K562 (cell line): ENCODE measurements around the gene ZSCAN25. TPM values are rescaled to one million over a fixed set of nuclear protein-coding genes. Genes with fewer than 3 reads are reported as not detected.
"Not testable (repeated sequence)": the region's sequence is repeated elsewhere in the genome, so short reads cannot be mapped to it uniquely, and the experiment has no call there.

ENCODE experiments used
- ATAC-seq: fragments of 200-7000 bp; cut with Tn5 transposase; 3 replicates; pipeline ENCODE4 v1.9.1; 2020; ENCODE audit warnings: moderate library complexity
- BruUV-seq: library from RNA; stranded (reverse); fragments of 400-500 nt; replicated peaks from 2 replicates; lab custom pipeline; 2021; lab: Mats Ljungman, UMichigan
- CTCF ChIA-PET: fragments of 300-600 bp; formaldehyde crosslinking; extraction: SDS; loops from one replicate; lab custom pipeline; 2021; ENCODE audit warnings: low intra/inter-chr PET ratio; lab: Yijun Ruan, JAX
- POLR2A ChIA-PET: fragments of 300-600, 350-650 bp; sonication (Branson Sonifier 250); formaldehyde crosslinking; extraction: SDS; loops from one replicate; lab custom pipeline; 2021; ENCODE audit warnings: antibody characterized with exemption, inconsistent platforms; lab: Yijun Ruan, JAX
- DNase-seq, 4 experiments: peaks; one replicate each; pipeline versions ENCODE4 v3.0.0 to v3.0.0-alpha.2; 2011 to 2018; ENCODE audit warnings: low spot score in 3 of 4, mixed read lengths in 3 of 4; ENCODE audit errors: extremely low read depth in 1 of 4
- FAIRE-seq: peaks from 2 replicates; lab custom pipeline; 2011; peaks lifted over from hg19 to GRCh38; lab: Jason Lieb, UNC
- H2AFZ ChIP-seq: 2 replicates; pipeline ENCODE4 v1.6.0; 2011; ENCODE audit warnings: low read depth, low read length, control low read depth, inconsistent platforms
- H3K27ac ChIP-seq: fragments of 200-600 bp; 3 replicates; pipeline ENCODE4 v1.8.0; 2011; ENCODE audit warnings: low read depth, mild to moderate bottlenecking, control low read depth, inconsistent platforms, low read length, moderate library complexity, mixed read lengths; ENCODE audit errors: extremely low read depth
- H3K27me3 ChIP-seq, 2 experiments: fragments of 300-600 bp in 1 of 2; 2 replicates in 1 of 2; 3 replicates in 1 of 2; pipeline versions ENCODE4 v1.6.0 to v1.8.0; 2011; ENCODE audit warnings: inconsistent platforms in 2 of 2, low read length in 2 of 2, mild to moderate bottlenecking in 1 of 2, mixed read lengths in 1 of 2, moderate library complexity in 1 of 2; ENCODE audit not compliant: control insufficient read depth in 2 of 2, insufficient read depth in 2 of 2
- H3K36me3 ChIP-seq: fragments of 300-600 bp; 3 replicates; pipeline ENCODE4 v1.8.0; 2011; ENCODE audit warnings: mild to moderate bottlenecking, low read length, inconsistent platforms; ENCODE audit not compliant: control insufficient read depth, insufficient read depth
- H3K4me1 ChIP-seq, 2 experiments: fragments of 200-600 bp in 1 of 2; replicated peaks in 1 of 2; 2 replicates in 1 of 2; 3 replicates in 1 of 2; pipeline versions ENCODE4 v1.5.1 to v1.8.0; 2011; ENCODE audit warnings: inconsistent platforms in 2 of 2, low read length in 2 of 2, mild to moderate bottlenecking in 1 of 2, mixed read lengths in 1 of 2, moderate library complexity in 1 of 2; ENCODE audit not compliant: control insufficient read depth in 2 of 2, insufficient read depth in 2 of 2
- H3K4me2 ChIP-seq: 2 replicates; pipeline ENCODE4 v1.6.1; 2011; ENCODE audit warnings: low read length, control low read depth, inconsistent platforms, mixed read lengths; ENCODE audit not compliant: insufficient read depth
- H3K4me3 ChIP-seq: fragments of 200-600 bp; sonication (generic), shearing (Covaris generic); 2 replicates; pipeline ENCODE4 v1.5.1; 2016; ENCODE audit warnings: control low read depth, inconsistent platforms
- H3K79me2 ChIP-seq: fragments of 200-600 bp; 3 replicates; pipeline ENCODE4 v1.8.0; 2011; ENCODE audit warnings: low read length, inconsistent platforms; ENCODE audit not compliant: control insufficient read depth, insufficient read depth
- H3K9ac ChIP-seq, 2 experiments: 2 replicates each; pipeline versions ENCODE4 v1.6.0 to v1.6.1; 2011; ENCODE audit warnings: low read depth in 2 of 2, low read length in 2 of 2, control low read depth in 1 of 2, inconsistent platforms in 1 of 2, mild to moderate bottlenecking in 1 of 2, mixed read lengths in 1 of 2; ENCODE audit not compliant: insufficient read depth in 1 of 2
- H3K9me1 ChIP-seq: one replicate; pipeline ENCODE4 v1.6.0; 2011; ENCODE audit warnings: inconsistent platforms, mild to moderate bottlenecking, low read length, moderate library complexity; ENCODE audit not compliant: control insufficient read depth, insufficient read depth
- H3K9me3 ChIP-seq: replicated peaks from 2 replicates; pipeline ENCODE4 v1.5.1; 2011; ENCODE audit warnings: low read depth, low read length, inconsistent platforms; ENCODE audit not compliant: control insufficient read depth, insufficient read depth
- H4K20me1 ChIP-seq: replicated peaks from 2 replicates; pipeline ENCODE4 v1.6.1; 2011; ENCODE audit warnings: low read length, inconsistent platforms, mixed read lengths; ENCODE audit not compliant: control insufficient read depth, insufficient read depth
- MIER1 ChIP-seq: fragments of 450-650 bp; IDR thresholded peaks from 2 replicates; pipeline ENCODE4 v1.6.1; 2016; ENCODE audit warnings: antibody characterized with exemption, mild to moderate bottlenecking, low read depth
- NKRF ChIP-seq: fragments of 450-650 bp; IDR thresholded peaks from 2 replicates; pipeline ENCODE4 v1.6.1; 2016; ENCODE audit warnings: borderline replicate concordance
- RBM15 ChIP-seq: fragments of 200-400 bp; formaldehyde crosslinking; IDR thresholded peaks from 2 replicates; pipeline ENCODE4 v1.6.1; 2018; ENCODE audit warnings: mild to moderate bottlenecking, low read length, moderate library complexity; ENCODE audit not compliant: insufficient read depth
- SREBF1 ChIP-seq: fragments of 150-350 bp; IDR thresholded peaks from 2 replicates; pipeline ENCODE4 v1.6.1; 2014; ENCODE audit warnings: antibody characterized with exemption, low read depth, low read length, borderline replicate concordance
- WGBS: fragments of 100-300 bp; shearing (Covaris generic); methylation state at CpG from one replicate; pipeline ENCODE4 v1.1.6; 2016; ENCODE audit warnings: low coverage, mixed read lengths; ENCODE audit not compliant: insufficient coverage; ENCODE audit errors: missing lambda C conversion rate; 5-methylcytosine and 5-hydroxymethylcytosine counted together
- in situ Hi-C: fragments of 300-500 bp; cut with MboI; formaldehyde crosslinking; loops from 4 replicates; pipeline ENCODE4 v1.15.0; 2018; ENCODE audit warnings: inconsistent platforms, mixed read lengths
- intact Hi-C: fragments of 100-400 bp; cut with micrococcal nuclease; formaldehyde crosslinking; loops from 2 replicates; pipeline ENCODE4 v1.14.2; 2022
- polyA plus RNA-seq, 8 experiments: library from polyadenylated mRNA; depleted of rRNA in 4 of 8; stranded (reverse) in 5 of 8; unstranded in 3 of 8; fragments of >200 nt; fragmentation: Nextera tagmentation in 2 of 8; fragmentation: Illumina TruSeq in 1 of 8; extraction: Ambion mirVana in 2 of 8; extraction: Trizol in 1 of 8; gene quantifications; 2 replicates each; pipeline versions ENCODE4 v1.2.1 to v1.2.3, GENCODE V29; 2011 to 2014; ENCODE audit warnings: inconsistent platforms in 1 of 8, missing spikeins in 1 of 8
- total RNA-seq, 7 experiments: library from RNA; depleted of rRNA in 6 of 7; stranded (reverse); fragments of >200 nt in 6 of 7; fragmentation: Illumina TruSeq in 2 of 7; extraction: Trizol in 2 of 7; gene quantifications; 2 replicates each; pipeline versions ENCODE4 v1.2.1 to v1.2.3, GENCODE V29; 2011 to 2021; ENCODE audit warnings: low replicate concordance in 1 of 7

Gene ZSCAN25
- total and polyA plus RNA-seq, 9 of the 15 experiments (the other 6 are each of a cell fraction or from before 2014, with no cell fraction given) = 0.94 to 18.4 (median 12.8) TPM

GRCh38 chr7:99653754-99654153 is 37.0 kb downstream of the ZSCAN25 start:
- TF ChIP-seq RBM15 = no peak
- no peak for TF ChIP-seq MIER1
- TF ChIP-seq SREBF1 = no peak
- no peak for TF ChIP-seq NKRF
- Histone ChIP-seq H3K4me1 (no peaks in the 10 kb centered on the region), H3K27me3 (no peaks in the 10 kb centered on the region), H3K9ac (no peak overlapping the region), H4K20me1 (no peaks in the 10 kb centered on the region), H3K4me3 (no peak overlapping the region), H2AFZ (no peak overlapping the region), H3K4me2 (no peak overlapping the region), H3K9me3 (no peaks in the 10 kb centered on the region), H3K27ac (no peak overlapping the region), H3K9me1 (no peaks in the 10 kb centered on the region), H3K79me2 (no peaks in the 10 kb centered on the region), H3K36me3 (no peaks in the 10 kb centered on the region)
- FAIRE-seq (no peak), DNase-seq (no peak), ATAC-seq (no peak)
- in situ Hi-C loops (no loop called here), intact Hi-C loops (no loop called here)
- BruUV-seq = no TSS peak
- CTCF ChIA-PET = no interaction called here
- 84% methylated on average over 3 of the region's 3 CpGs for WGBS
- POLR2A ChIA-PET = interaction anchor here (0.6 kb wide), 1 partner anchor 591 kb away, joined by 3 read pairs; no protein-coding TSS in a partner anchor

GRCh38 chr7:99654626-99655025 is 37.9 kb downstream of the ZSCAN25 start:
- H3K4me1 ChIP-seq, FAIRE-seq, CTCF ChIA-PET, H3K9me1 ChIP-seq, H3K9me3 ChIP-seq, H3K9ac ChIP-seq, BruUV-seq, H3K36me3 ChIP-seq, H3K27ac ChIP-seq, H4K20me1 ChIP-seq, in situ Hi-C loops, DNase-seq, H2AFZ ChIP-seq, H3K4me2 ChIP-seq, intact Hi-C loops, ATAC-seq, H3K79me2 ChIP-seq, H3K4me3 ChIP-seq, POLR2A ChIA-PET, H3K27me3 ChIP-seq: not testable (repeated sequence)
- 7% methylated on average over 1 of the region's 3 CpGs for WGBS
